Left kidney (tissue), 1 donor: Measurements from ENCODE around the gene SRRM5. TPM values are rescaled to one million over a fixed set of nuclear protein-coding genes. Genes with fewer than 3 reads are reported as not detected.

Experiments
- polyA plus RNA-seq: library from polyadenylated mRNA; unstranded; fragments of 120-200 nt; gene quantifications from one replicate; pipeline ENCODE4 v1.2.1, GENCODE V29; 2013; ENCODE audit not compliant: insufficient read length

SRRM5 gene
- polyA plus RNA-seq, 1 donor: 1.1 TPM

Other genes with a start within 250 kb of the SRRM5 start
- not detected for gene TEX101, start 197.2 kb upstream of the SRRM5 start, polyA plus RNA-seq
- gene LYPD3, start 146.5 kb upstream of the SRRM5 start, polyA plus RNA-seq: 1.1 TPM
- 7.8 TPM for gene PHLDB3, start 107.3 kb upstream of the SRRM5 start, polyA plus RNA-seq
- gene ETHE1, start 84.9 kb upstream of the SRRM5 start, polyA plus RNA-seq: 25.4 TPM
- 1.6 TPM for gene ZNF575, start 78.9 kb upstream of the SRRM5 start, polyA plus RNA-seq
- 58.6 TPM for gene XRCC1, start 36.6 kb upstream of the SRRM5 start, polyA plus RNA-seq
- 19.2 TPM for gene PINLYP, start 36.3 kb upstream of the SRRM5 start, polyA plus RNA-seq
- gene IRGQ, start 16.0 kb upstream of the SRRM5 start, polyA plus RNA-seq: 19.5 TPM
- 11.6 TPM for gene ZNF576, start 15.5 kb upstream of the SRRM5 start, polyA plus RNA-seq
- gene ZNF428, start 7.5 kb downstream of the SRRM5 start, polyA plus RNA-seq: 72.8 TPM
- gene CADM4, start 27.8 kb downstream of the SRRM5 start, polyA plus RNA-seq: 43.0 TPM
- 10.6 TPM for gene PLAUR, start 58.1 kb downstream of the SRRM5 start, polyA plus RNA-seq
- not detected for gene IRGC, start 104.0 kb downstream of the SRRM5 start, polyA plus RNA-seq
- 57.5 TPM for gene SMG9, start 142.9 kb downstream of the SRRM5 start, polyA plus RNA-seq
- gene KCNN4, start 168.9 kb downstream of the SRRM5 start, polyA plus RNA-seq: 1.6 TPM
- 0.33 TPM for gene LYPD5, start 190.4 kb downstream of the SRRM5 start, polyA plus RNA-seq
- 24.5 TPM for gene ZNF283, start 215.2 kb downstream of the SRRM5 start, polyA plus RNA-seq